ENCODE data around the gene SGSM1. TPM values are rescaled to one million over a fixed set of nuclear protein-coding genes. Genes with fewer than 3 reads are reported as not detected.

SGSM1 gene
- total RNA-seq, 3 donors from 2014 or later, result 2.0 to 6.5 (median 3.0) TPM

DNA sequence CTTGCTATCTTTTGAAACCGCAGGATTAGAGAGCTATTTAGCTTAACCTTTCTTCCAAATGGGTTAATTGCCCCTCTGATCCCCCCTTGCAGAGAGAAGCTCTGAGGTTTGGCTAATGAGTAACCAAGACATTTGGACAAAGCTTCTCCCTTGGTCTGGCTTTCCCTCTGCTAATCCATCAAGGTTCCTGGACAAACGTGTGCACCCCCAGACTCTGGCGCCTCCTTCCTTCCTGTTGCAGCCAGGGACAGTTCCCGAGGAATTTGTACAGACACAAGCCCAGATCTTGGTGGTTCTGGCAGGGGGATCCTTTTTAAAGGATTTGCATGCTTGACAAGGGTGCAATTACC, 148.1 kb downstream of the SGSM1 start:
- Histone ChIP-seq H3K9me3 (no peaks in the 10 kb centered on the region), H3K4me1 (ENCODE audit: low read depth) (peaks cover 10% of the 10 kb centered on the region), H3K4me3 (peak overlapping the region; percentile 37), H3K36me3 (ENCODE audit: low read depth) (no peaks in the 10 kb centered on the region)
- TF ChIP-seq, protein P1, sequence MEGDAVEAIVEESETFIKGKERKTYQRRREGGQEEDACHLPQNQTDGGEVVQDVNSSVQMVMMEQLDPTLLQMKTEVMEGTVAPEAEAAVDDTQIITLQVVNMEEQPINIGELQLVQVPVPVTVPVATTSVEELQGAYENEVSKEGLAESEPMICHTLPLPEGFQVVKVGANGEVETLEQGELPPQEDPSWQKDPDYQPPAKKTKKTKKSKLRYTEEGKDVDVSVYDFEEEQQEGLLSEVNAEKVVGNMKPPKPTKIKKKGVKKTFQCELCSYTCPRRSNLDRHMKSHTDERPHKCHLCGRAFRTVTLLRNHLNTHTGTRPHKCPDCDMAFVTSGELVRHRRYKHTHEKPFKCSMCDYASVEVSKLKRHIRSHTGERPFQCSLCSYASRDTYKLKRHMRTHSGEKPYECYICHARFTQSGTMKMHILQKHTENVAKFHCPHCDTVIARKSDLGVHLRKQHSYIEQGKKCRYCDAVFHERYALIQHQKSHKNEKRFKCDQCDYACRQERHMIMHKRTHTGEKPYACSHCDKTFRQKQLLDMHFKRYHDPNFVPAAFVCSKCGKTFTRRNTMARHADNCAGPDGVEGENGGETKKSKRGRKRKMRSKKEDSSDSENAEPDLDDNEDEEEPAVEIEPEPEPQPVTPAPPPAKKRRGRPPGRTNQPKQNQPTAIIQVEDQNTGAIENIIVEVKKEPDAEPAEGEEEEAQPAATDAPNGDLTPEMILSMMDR (IDR thresholded peaks at IDR 0.05), result no peak
- intact Hi-C loops (cut with DNase I, micrococcal nuclease), result loop anchor here (5.0 kb wide), 2 partner anchors 93 to 98 kb away; no protein-coding TSS in a partner anchor
- peak in 1 of 3 donors; percentile 48 for DNase-seq
- ATAC-seq, result no peak

GRCh38 chr22:24954856-24955255, 148.8 kb downstream of the SGSM1 start:
- intact Hi-C loops (cut with DNase I, micrococcal nuclease), result loop anchor here (5.0 kb wide), 2 partner anchors 92 to 97 kb away; no protein-coding TSS in a partner anchor
- no peak overlapping the region for H3K4me3 ChIP-seq
- ATAC-seq (no peak), DNase-seq (no peak)
- H3K4me1 ChIP-seq (ENCODE audit: low read depth), result peaks cover 13% of the 10 kb centered on the region
- H3K36me3 ChIP-seq (ENCODE audit: low read depth), result no peaks in the 10 kb centered on the region
- H3K9me3 ChIP-seq, result no peaks in the 10 kb centered on the region
- TF ChIP-seq, protein P1 (IDR thresholded peaks at IDR 0.05), result no peak

GRCh38 chr22:24957043-24957442, 151.0 kb downstream of the SGSM1 start:
- ATAC-seq (no peak), DNase-seq (peak in 1 of 3 donors; percentile 2)
- no peak overlapping the region for H3K4me3 ChIP-seq
- H3K36me3 ChIP-seq (ENCODE audit: low read depth), result no peaks in the 10 kb centered on the region
- H3K4me1 ChIP-seq (ENCODE audit: low read depth), result peaks cover 13% of the 10 kb centered on the region
- no peaks in the 10 kb centered on the region for H3K9me3 ChIP-seq
- TF ChIP-seq, protein P1 (IDR thresholded peaks at IDR 0.05), result no peak
- intact Hi-C loops (cut with DNase I, micrococcal nuclease), result no loop called here

DNA sequence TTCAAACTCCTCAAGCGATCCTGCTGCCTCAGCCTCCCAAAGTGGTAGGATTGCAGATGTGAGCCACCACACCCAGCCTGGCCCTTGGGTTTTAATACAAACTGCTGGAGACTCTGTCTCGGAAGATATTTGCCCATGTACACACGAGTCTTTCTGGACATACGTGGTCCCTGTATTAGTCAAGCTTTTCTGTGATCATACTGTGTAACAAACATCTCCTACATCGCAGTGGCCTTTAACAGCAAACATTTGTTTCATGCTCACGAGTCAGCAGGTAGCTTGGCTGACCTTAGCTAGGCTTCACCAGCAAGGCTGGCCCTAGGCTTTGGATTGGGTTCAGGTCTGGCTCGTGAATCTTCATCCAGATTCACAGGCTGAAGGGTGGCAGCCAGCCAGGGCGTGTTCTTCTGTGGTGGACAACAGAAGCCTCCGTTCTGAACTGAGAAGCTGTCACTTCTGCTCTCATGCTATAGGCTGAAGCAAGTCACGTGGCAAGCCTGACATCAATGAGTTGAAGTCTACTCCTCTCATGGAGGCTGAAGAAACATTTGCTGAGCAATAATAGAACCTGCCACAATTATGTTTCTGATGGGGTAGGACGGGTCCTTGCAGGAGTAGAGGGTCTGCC, 155.3 kb downstream of the SGSM1 start:
- ATAC-seq, result no peak
- intact Hi-C loops (cut with DNase I, micrococcal nuclease), result no loop called here

DNA sequence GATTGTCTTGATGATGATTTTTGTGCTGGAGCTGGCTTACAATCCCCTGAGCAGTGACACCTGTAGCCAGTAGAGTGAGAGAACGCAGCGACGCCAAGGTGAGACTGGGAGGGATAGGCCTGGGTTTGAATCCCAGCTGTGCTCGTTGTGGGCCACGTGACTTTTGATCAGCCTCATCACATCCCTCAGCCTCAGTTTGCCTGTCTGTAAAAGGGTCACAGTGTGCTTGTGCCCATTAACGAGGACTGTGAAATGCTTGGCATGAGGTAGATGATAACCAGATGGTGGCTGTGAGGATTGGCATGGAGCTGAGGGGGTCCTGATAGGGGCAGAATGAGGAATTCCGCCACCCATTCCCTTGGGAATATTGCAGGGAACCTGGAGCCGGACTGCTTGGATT, 156.1 kb downstream of the SGSM1 start:
- DNase-seq (no peak), ATAC-seq (no peak)
- TF ChIP-seq, protein P1 (IDR thresholded peaks at IDR 0.05), result no peak
- H3K4me1 ChIP-seq (ENCODE audit: low read depth), result peaks cover 21% of the 10 kb centered on the region
- no peaks in the 10 kb centered on the region for H3K9me3 ChIP-seq
- H3K36me3 ChIP-seq (ENCODE audit: low read depth), result no peaks in the 10 kb centered on the region
- intact Hi-C loops (cut with DNase I, micrococcal nuclease), result no loop called here
- no peak overlapping the region for H3K4me3 ChIP-seq

More for the DNA sequence above, 155.3 kb downstream of the SGSM1 start:
- Histone ChIP-seq H3K36me3 (ENCODE audit: low read depth) (no peaks in the 10 kb centered on the region), H3K4me1 (ENCODE audit: low read depth) (peaks cover 15% of the 10 kb centered on the region), H3K4me3 (no peak overlapping the region), H3K9me3 (no peaks in the 10 kb centered on the region)
- TF ChIP-seq, protein P1 (IDR thresholded peaks at IDR 0.05), result no peak
- no peak for DNase-seq

All from mucosa of descending colon (tissue), 3 donors.